HG03064 (cell line): ENCODE data around the gene SMLR1.

Experiments
- ATAC-seq: cut with Tn5 transposase; IDR thresholded peaks from one replicate; pipeline ENCODE4 v1.9.1; 2021; ENCODE audit warnings: low read depth; ENCODE audit not compliant: unreplicated experiment

SMLR1 gene

GRCh38 chr6:130824978-130825694, 2.1 kb upstream of the SMLR1 start:
- ATAC-seq: no peak

GRCh38 chr6:130825772-130826441, 1.3 kb upstream of the SMLR1 start:
- no peak for ATAC-seq

GRCh38 chr6:130826442-130827246, 562 bp upstream of the SMLR1 start:
- ATAC-seq: no peak

GRCh38 chr6:130829333-130829910, 2.2 kb downstream of the SMLR1 start:
- ATAC-seq: no peak

- no peak for ATAC-seq
Observed at GRCh38 chr6:130831607-130832006, 4.4 kb downstream of the SMLR1 start.

- no peak for ATAC-seq
Observed at GRCh38 chr6:130833569-130833968, 6.4 kb downstream of the SMLR1 start.

GRCh38 chr6:130834482-130835251, 7.5 kb downstream of the SMLR1 start:
- ATAC-seq: no peak

- no peak for ATAC-seq
Observed at GRCh38 chr6:130836055-130836640, 8.9 kb downstream of the SMLR1 start.

GRCh38 chr6:130837067-130837466, 9.9 kb downstream of the SMLR1 start:
- ATAC-seq: no peak

GRCh38 chr6:130838250-130838860, 11.1 kb downstream of the SMLR1 start:
- no peak for ATAC-seq

- ATAC-seq: no peak
Observed at GRCh38 chr6:130838951-130839350, 11.7 kb downstream of the SMLR1 start.

GRCh38 chr6:130839379-130839778, 12.2 kb downstream of the SMLR1 start:
- ATAC-seq: no peak

GRCh38 chr6:130840050-130840449, 12.8 kb downstream of the SMLR1 start:
- ATAC-seq: no peak

GRCh38 chr6:130841128-130841728, 14.0 kb downstream of the SMLR1 start:
- ATAC-seq: no peak

- ATAC-seq: peak; percentile 64
Observed at GRCh38 chr6:130843575-130844320, 16.5 kb downstream of the SMLR1 start.

GRCh38 chr6:130846501-130846900, 19.3 kb downstream of the SMLR1 start:
- ATAC-seq: no peak

- ATAC-seq: no peak
Observed at GRCh38 chr6:130847001-130847910, 20.1 kb downstream of the SMLR1 start.
